OCI-LY7 (cell line): ENCODE measurements around the gene ZNF438. TPM values are rescaled to one million over a fixed set of nuclear protein-coding genes. Genes with fewer than 3 reads are reported as not detected.
"Not testable (repeated sequence)": the region's sequence is repeated elsewhere in the genome, so short reads cannot be mapped to it uniquely, and the experiment has no call there.

ENCODE experiments used
- BruUV-seq: library from RNA; stranded (reverse); fragments of 400-500 nt; replicated peaks from 2 replicates; lab custom pipeline; 2021; lab: Mats Ljungman, UMichigan
- CTCF ChIA-PET: fragments of 300-600 bp; sonication (Branson Sonifier 250); formaldehyde crosslinking; loops from one replicate; lab custom pipeline; 2022; ENCODE audit warnings: antibody characterized with exemption; ENCODE audit not compliant: unreplicated experiment; lab: Charles Lee
- POLR2A ChIA-PET: fragments of 300-600 bp; sonication (Branson Sonifier 250); formaldehyde crosslinking; loops from one replicate; lab custom pipeline; 2022; ENCODE audit warnings: antibody characterized with exemption; lab: Charles Lee
- DNase-seq: peaks from one replicate; pipeline ENCODE4 v3.0.0-alpha.2; 2015; ENCODE audit warnings: low spot score
- H2AFZ ChIP-seq: fragments of 200-600 bp; sonication (generic), shearing (Covaris generic); 2 replicates; pipeline ENCODE4 v1.6.1; 2014; ENCODE audit warnings: mild to moderate bottlenecking, antibody characterized with exemption, low read length, moderate library complexity
- H3K27ac ChIP-seq: fragments of 200-600 bp; sonication (generic); 2 replicates; pipeline ENCODE4 v1.5.1; 2014; ENCODE audit warnings: mixed run types, low read depth, mild to moderate bottlenecking, moderate library complexity, low read length, inconsistent platforms; ENCODE audit not compliant: poor library complexity, severe bottlenecking
- H3K36me3 ChIP-seq: fragments of 200-600 bp; sonication (generic); 2 replicates; pipeline ENCODE4 v1.6.1; 2014; ENCODE audit warnings: mild to moderate bottlenecking, antibody characterized with exemption, low read length, moderate library complexity, mixed read lengths; ENCODE audit not compliant: insufficient read depth
- H3K4me1 ChIP-seq: fragments of 200-600 bp; sonication (generic); 2 replicates; pipeline ENCODE4 v1.5.1; 2014; ENCODE audit warnings: mild to moderate bottlenecking, low read length; ENCODE audit not compliant: insufficient read depth, poor library complexity, severe bottlenecking
- H3K4me2 ChIP-seq: fragments of 200-600 bp; sonication (generic); 2 replicates; pipeline ENCODE4 v1.6.1; 2014; ENCODE audit warnings: mild to moderate bottlenecking, low read length
- H3K4me3 ChIP-seq: fragments of 200-600 bp; sonication (generic); 2 replicates; pipeline ENCODE4 v1.5.1; 2014; ENCODE audit warnings: mild to moderate bottlenecking, low read depth, low read length; ENCODE audit not compliant: poor library complexity, severe bottlenecking
- H3K79me2 ChIP-seq: fragments of 200-600 bp; sonication (generic); 2 replicates; pipeline ENCODE4 v1.6.1; 2016; ENCODE audit warnings: low read depth, mild to moderate bottlenecking, low read length, moderate library complexity, mixed read lengths; ENCODE audit not compliant: insufficient read depth
- H3K9me2 ChIP-seq: fragments of 200-600 bp; sonication (generic); 2 replicates; pipeline ENCODE4 v1.6.1; 2016; ENCODE audit warnings: mild to moderate bottlenecking, low read length, mixed read lengths; ENCODE audit not compliant: insufficient read depth
- H3K9me3 ChIP-seq: fragments of 200-600 bp; sonication (generic); 2 replicates; pipeline ENCODE4 v1.6.1; 2014; ENCODE audit warnings: mild to moderate bottlenecking, mixed run types, low read length, mixed read lengths
- H4K20me1 ChIP-seq: fragments of 200-600 bp; sonication (generic); 2 replicates; pipeline ENCODE4 v1.6.1; 2014; ENCODE audit warnings: mild to moderate bottlenecking, antibody characterized with exemption, low read length, moderate library complexity, mixed read lengths; ENCODE audit not compliant: insufficient read depth
- CTCF ChIP-seq: fragments of 200-600 bp; sonication (generic); conservative IDR thresholded peaks from 2 replicates; pipeline ENCODE4 v1.5.1; 2014; ENCODE audit warnings: mild to moderate bottlenecking, antibody characterized with exemption, low read length, moderate library complexity, mixed read lengths
- EZH2phosphoT487 ChIP-seq: fragments of 200-600 bp; sonication (generic); IDR thresholded peaks from 2 replicates; pipeline ENCODE4 v1.6.1; 2018; ENCODE audit warnings: low read depth, borderline replicate concordance, mild to moderate bottlenecking, mixed run types, antibody characterized with exemption, low read length, moderate library complexity, mixed read lengths
- intact Hi-C: fragments of 100-400 bp; cut with micrococcal nuclease; formaldehyde crosslinking; loops from one replicate; pipeline ENCODE4 v1.10.0; 2022; ENCODE audit not compliant: unreplicated experiment
- total RNA-seq, 2 experiments: library from RNA; depleted of rRNA in 1 of 2; stranded (reverse); fragments of >200 nt in 1 of 2; shearing (Covaris generic) in 1 of 2; gene quantifications; 2 replicates each; pipeline ENCODE4 v1.2.3, GENCODE V29; 2014 to 2022

ZNF438 gene
- total RNA-seq, 2 experiments from 2014 or later = 2.0 to 2.5 TPM

GRCh38 chr10:30929901-30930520 is 101.7 kb downstream of the ZNF438 start:
- TF ChIP-seq EZH2phosphoT487 (no peak), CTCF (no peak)
- H3K27ac ChIP-seq = no peak overlapping the region
- no peaks in the 10 kb centered on the region for H3K4me1 ChIP-seq
- no peaks in the 10 kb centered on the region for H3K9me3 ChIP-seq
- H3K4me2 ChIP-seq = no peak overlapping the region
- ChIA-PET POLR2A (interaction anchor here (0.7 kb wide), 1 partner anchor 728 kb away, joined by 9 read pairs; no protein-coding TSS in a partner anchor), CTCF (no interaction called here)
- H3K9me2 ChIP-seq = 0 out of 2 replicates have a peak, but pooled peaks cover 4% of the 10 kb centered on the region
- no peaks in the 10 kb centered on the region for H3K79me2 ChIP-seq
- no peak overlapping the region for H2AFZ ChIP-seq
- H4K20me1 ChIP-seq = no peaks in the 10 kb centered on the region
- no peak for DNase-seq
- no peaks in the 10 kb centered on the region for H3K36me3 ChIP-seq
- no peak overlapping the region for H3K4me3 ChIP-seq
- BruUV-seq = no TSS peak
- intact Hi-C loops = no loop called here

DNA sequence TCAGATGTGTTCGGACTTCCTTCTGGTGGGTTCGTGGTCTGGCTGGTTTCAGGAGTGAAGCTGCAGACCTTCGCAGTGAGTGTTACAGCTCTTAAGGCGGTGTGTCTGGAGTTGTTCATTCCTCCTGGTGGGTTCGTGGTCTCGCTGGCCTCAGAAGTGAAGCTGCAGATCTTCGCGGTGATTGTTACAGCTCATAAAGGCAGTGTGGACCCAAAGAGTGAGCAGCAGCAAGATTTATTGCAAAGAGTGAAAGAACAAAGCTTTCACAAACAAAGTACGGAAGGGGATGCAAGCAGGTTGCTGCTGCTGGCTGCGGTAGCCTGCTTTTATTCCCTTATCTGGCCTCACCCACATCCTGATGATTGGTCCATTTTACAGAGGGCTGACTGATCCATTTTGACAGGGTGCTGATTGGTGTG is 102.3 kb downstream of the ZNF438 start:
- intact Hi-C loops, H3K4me3 ChIP-seq: not testable (repeated sequence)

DNA sequence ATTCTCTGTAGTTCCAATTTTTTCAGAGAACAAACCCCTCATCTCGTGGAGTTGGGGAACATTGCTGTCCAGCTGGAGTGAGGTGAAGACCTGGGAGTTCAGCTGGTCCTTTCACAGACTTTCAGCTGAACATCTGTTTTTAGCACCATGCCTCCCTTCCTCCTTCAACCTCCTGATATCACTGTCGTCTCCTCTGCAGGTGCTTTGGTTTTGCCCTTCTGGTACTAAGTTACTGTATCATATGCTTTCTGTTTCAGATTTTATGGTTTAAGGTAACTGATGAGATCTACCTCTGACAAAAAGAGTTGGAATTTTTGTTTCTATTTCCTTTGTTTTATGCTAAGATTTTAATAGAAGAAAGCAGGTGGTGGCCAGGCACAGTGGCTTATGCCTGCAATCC is 102.9 kb downstream of the ZNF438 start:
- TF ChIP-seq EZH2phosphoT487 (no peak), CTCF (no peak)
- POLR2A ChIA-PET = no interaction called here

More for the DNA sequence above, 102.3 kb downstream of the ZNF438 start:
- H4K20me1 ChIP-seq, H3K27ac ChIP-seq, BruUV-seq, H3K36me3 ChIP-seq, H3K9me2 ChIP-seq, H3K9me3 ChIP-seq, H3K4me1 ChIP-seq, DNase-seq, CTCF ChIA-PET, POLR2A ChIA-PET, H3K79me2 ChIP-seq, H3K4me2 ChIP-seq, H2AFZ ChIP-seq: not testable (repeated sequence)

More for the DNA sequence above, 102.9 kb downstream of the ZNF438 start:
- CTCF ChIA-PET = no interaction called here
- Histone ChIP-seq H3K4me2 (no peak overlapping the region), H4K20me1 (no peaks in the 10 kb centered on the region), H3K4me1 (no peaks in the 10 kb centered on the region), H3K9me2 (0 out of 2 replicates have a peak, but pooled peaks cover 4% of the 10 kb centered on the region), H2AFZ (no peak overlapping the region), H3K9me3 (no peaks in the 10 kb centered on the region), H3K27ac (no peak overlapping the region), H3K36me3 (no peaks in the 10 kb centered on the region), H3K79me2 (no peaks in the 10 kb centered on the region), H3K4me3 (no peak overlapping the region)
- intact Hi-C loops = no loop called here
- DNase-seq = no peak
- no TSS peak for BruUV-seq
